AG09309 (cell line): Measurements from ENCODE around the gene CTDSPL.
"Not testable (repeated sequence)": the region's sequence is repeated elsewhere in the genome, so short reads cannot be mapped to it uniquely, and the experiment has no call there.

Experiments used
- DNase-seq: peaks from one replicate; pipeline ENCODE4 v3.0.0-alpha.2; 2010; ENCODE audit warnings: low read depth
- H3K4me3 ChIP-seq: 2 replicates; pipeline ENCODE4 v1.5.1; 2011; ENCODE audit warnings: mild to moderate bottlenecking, low read depth, low read length, moderate library complexity; ENCODE audit not compliant: control insufficient read depth
- CTCF ChIP-seq: IDR thresholded peaks from 2 replicates; pipeline ENCODE4 v1.5.1; 2011; ENCODE audit warnings: mild to moderate bottlenecking, low read depth, low read length, inconsistent platforms; ENCODE audit not compliant: insufficient read depth, control insufficient read depth; ENCODE audit errors: missing control alignments

Gene CTDSPL

GRCh38 chr3:37861620-37862041 is at the start of gene CTDSPL:
TSS of gene CTDSPL (plus strand) at chr3:37861880. CDS start at chr3:37862200, 320 bp downstream.
- no peak for TF ChIP-seq CTCF
- DNase-seq, result no peak
- peak within 1 kb of the TSS; percentile 92 for H3K4me3 ChIP-seq

GRCh38 chr3:37812499-37812896 is 49.2 kb upstream of the CTDSPL start:
- H3K4me3 ChIP-seq, result no peak overlapping the region
- no peak for DNase-seq
- no peak for TF ChIP-seq CTCF

- TF ChIP-seq CTCF, result no peak
- H3K4me3 ChIP-seq, result no peak overlapping the region
- DNase-seq, result no peak
These were observed 48.3 kb upstream of the CTDSPL start for GRCh38 chr3:37813403-37813802.

- TF ChIP-seq CTCF, result peak; percentile 30
- no peak overlapping the region for H3K4me3 ChIP-seq
- DNase-seq, result no peak
These were observed 47.1 kb upstream of the CTDSPL start for GRCh38 chr3:37814547-37814946.

GRCh38 chr3:37815156-37815555 is 46.5 kb upstream of the CTDSPL start:
- not testable (repeated sequence) for H3K4me3 ChIP-seq, DNase-seq

- H3K4me3 ChIP-seq, result no peak overlapping the region
- no peak for TF ChIP-seq CTCF
- no peak for DNase-seq
These were observed 45.4 kb upstream of the CTDSPL start for GRCh38 chr3:37816271-37816670.

GRCh38 chr3:37819591-37819990 is 42.1 kb upstream of the CTDSPL start:
- H3K4me3 ChIP-seq, result no peak overlapping the region
- DNase-seq, result no peak
- TF ChIP-seq CTCF, result no peak
